Lung (tissue), 12 donors: ENCODE measurements around the gene RABGGTA. TPM values are rescaled to one million over a fixed set of nuclear protein-coding genes. Genes with fewer than 3 reads are reported as not detected.
A peak's percentile ranks its signal among the peaks of the same experiment; 100 is the strongest.

Experiments used
- ATAC-seq: fragments of 200-7000 bp; cut with Tn5 transposase; one replicate; pipeline ENCODE4 v1.9.1; 2020; ENCODE audit warnings: moderate number of reproducible peaks; ENCODE audit not compliant: insufficient read depth, low FRiP score
- DNase-seq, 3 donors: peaks; one replicate each; pipeline ENCODE4 v3.0.0-alpha.2; 2013 to 2017
- H3K27ac ChIP-seq, 2 donors: one replicate each; pipeline ENCODE4 v1.5.1; 2013; ENCODE audit warnings: mild to moderate bottlenecking in 2 of 2, moderate library complexity in 2 of 2, control low read depth in 1 of 2, inconsistent platforms in 1 of 2, low read depth in 1 of 2, low read length in 1 of 2
- H3K27me3 ChIP-seq, 3 donors: one replicate each; pipeline ENCODE4 v1.5.1; 2013; ENCODE audit warnings: low read length in 2 of 3; ENCODE audit not compliant: control insufficient read depth in 3 of 3, insufficient read depth in 3 of 3
- H3K36me3 ChIP-seq, 4 donors: one replicate each; pipeline ENCODE4 v1.5.1; 2013; ENCODE audit warnings: low read length in 4 of 4, mild to moderate bottlenecking in 1 of 4, moderate library complexity in 1 of 4; ENCODE audit not compliant: control insufficient read depth in 4 of 4, insufficient read depth in 4 of 4
- H3K4me1 ChIP-seq, 5 donors: one replicate each; pipeline ENCODE4 v1.5.1; 2013; ENCODE audit warnings: low read length in 5 of 5, mild to moderate bottlenecking in 2 of 5, moderate library complexity in 1 of 5; ENCODE audit not compliant: control insufficient read depth in 5 of 5, insufficient read depth in 5 of 5
- H3K4me3 ChIP-seq: one replicate; pipeline ENCODE4 v1.5.1; 2013; ENCODE audit warnings: mild to moderate bottlenecking, control low read depth, moderate library complexity
- H3K9ac ChIP-seq, 2 donors: one replicate each; pipeline ENCODE4 v1.5.1; 2013; ENCODE audit warnings: low read length in 2 of 2, control low read depth in 1 of 2; ENCODE audit not compliant: insufficient read depth in 1 of 2
- H3K9me3 ChIP-seq, 4 donors: one replicate each; pipeline ENCODE4 v1.5.1; 2013; ENCODE audit warnings: low read length in 3 of 4, mild to moderate bottlenecking in 1 of 4, moderate library complexity in 1 of 4; ENCODE audit not compliant: control insufficient read depth in 4 of 4, insufficient read depth in 3 of 4
- CTCF ChIP-seq: IDR thresholded peaks from 2 replicates; pipeline ENCODE4 v1.5.1; 2012; ENCODE audit warnings: mild to moderate bottlenecking; ENCODE audit errors: control extremely low read depth, extremely low read depth
- WGBS, 2 donors: extraction: QIAGEN DNeasy Blood & Tissue Kit; methylation state at CpG; one replicate each; pipeline ENCODE4 v1.1.7; 2013; 5-methylcytosine and 5-hydroxymethylcytosine counted together
- polyA plus RNA-seq, 2 donors: library from polyadenylated mRNA; stranded (reverse); fragments of 200-250 nt; gene quantifications; one replicate each; pipeline ENCODE4 v1.2.1, GENCODE V29; 2013
- total RNA-seq, 2 donors: library from RNA; depleted of rRNA in 1 of 2; stranded (reverse); fragments of >200 nt in 1 of 2; gene quantifications; one replicate each; pipeline ENCODE4 v1.2.1, GENCODE V29; 2014 to 2021
- donor health status: control.
- donor health status: control.
- donor health status: Bipolar disorder and iron deficiency.
- donor health status: healthy.
- donor health status: DM: yes; HTN: yes; CAD: no.

RABGGTA gene
- total and polyA plus RNA-seq, 4 donors = 19.7 to 55.8 (median 42.9) TPM

DNA sequence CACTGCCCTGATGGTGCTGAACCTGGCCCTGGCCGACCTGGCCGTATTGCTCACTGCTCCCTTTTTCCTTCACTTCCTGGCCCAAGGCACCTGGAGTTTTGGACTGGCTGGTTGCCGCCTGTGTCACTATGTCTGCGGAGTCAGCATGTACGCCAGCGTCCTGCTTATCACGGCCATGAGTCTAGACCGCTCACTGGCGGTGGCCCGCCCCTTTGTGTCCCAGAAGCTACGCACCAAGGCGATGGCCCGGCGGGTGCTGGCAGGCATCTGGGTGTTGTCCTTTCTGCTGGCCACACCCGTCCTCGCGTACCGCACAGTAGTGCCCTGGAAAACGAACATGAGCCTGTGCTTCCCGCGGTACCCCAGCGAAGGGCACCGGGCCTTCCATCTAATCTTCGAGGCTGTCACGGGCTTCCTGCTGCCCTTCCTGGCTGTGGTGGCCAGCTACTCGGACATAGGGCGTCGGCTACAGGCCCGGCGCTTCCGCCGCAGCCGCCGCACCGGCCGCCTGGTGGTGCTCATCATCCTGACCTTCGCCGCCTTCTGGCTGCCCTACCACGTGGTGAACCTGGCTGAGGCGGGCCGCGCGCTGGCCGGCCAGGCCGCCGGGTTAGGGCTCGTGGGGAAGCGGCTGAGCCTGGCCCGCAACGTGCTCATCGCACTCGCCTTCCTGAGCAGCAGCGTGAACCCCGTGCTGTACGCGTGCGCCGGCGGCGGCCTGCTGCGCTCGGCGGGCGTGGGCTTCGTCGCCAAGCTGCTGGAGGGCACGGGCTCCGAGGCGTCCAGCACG lies 44.6 kb upstream of the RABGGTA start:
- no peaks in the 10 kb centered on the region for H3K9me3 ChIP-seq
- H3K27ac ChIP-seq = peak overlapping the region in 1 of 2 donors; percentile 70
- WGBS, 2 donors = 47 to 72% methylated on average over 69 to 70 of the region's 70 CpGs
- no peak for TF ChIP-seq CTCF
- H3K36me3 ChIP-seq = no peaks in the 10 kb centered on the region
- H3K4me3 ChIP-seq = no peak overlapping the region
- no peak overlapping the region for H3K9ac ChIP-seq
- peak in 2 of 3 donors; percentile 45 to 46 for DNase-seq
- ATAC-seq = peak; percentile 16
- peaks cover 0 to 36% (median 23%) of the 10 kb centered on the region in 3 donors for H3K27me3 ChIP-seq
- H3K4me1 ChIP-seq = peaks cover 0 to 41% (median 7%) of the 10 kb centered on the region in 5 donors

- DNase-seq (no peak), ATAC-seq (no peak)
- Histone ChIP-seq H3K9me3 (no peaks in the 10 kb centered on the region), H3K27ac (peak overlapping the region in 1 of 2 donors; percentile 70), H3K4me3 (no peak overlapping the region), H3K9ac (no peak overlapping the region), H3K4me1 (peaks cover 2 to 45% (median 8%) of the 10 kb centered on the region in 5 donors), H3K36me3 (no peaks in the 10 kb centered on the region), H3K27me3 (peaks cover 0 to 36% (median 23%) of the 10 kb centered on the region in 3 donors)
- WGBS, 2 donors = 63 to 73% methylated on average over 10 of the region's 10 CpGs
- TF ChIP-seq CTCF = no peak
These were observed 43.9 kb upstream of the RABGGTA start for GRCh38 chr14:24315243-24315806.

- WGBS, 2 donors = 55 to 61% methylated on average over 5 of the region's 5 CpGs
- DNase-seq = no peak
These were observed 43.2 kb upstream of the RABGGTA start for GRCh38 chr14:24314377-24315193.

More at GRCh38 chr14:24314377-24315193, 43.2 kb upstream of the RABGGTA start:
- H3K4me3 ChIP-seq = no peak overlapping the region
- no peak for ATAC-seq
- H3K27ac ChIP-seq = peak overlapping the region; percentile 11 to 70
- H3K9me3 ChIP-seq = no peaks in the 10 kb centered on the region
- no peak overlapping the region for H3K9ac ChIP-seq
- TF ChIP-seq CTCF = no peak
- H3K36me3 ChIP-seq = no peaks in the 10 kb centered on the region
- H3K27me3 ChIP-seq = peaks cover 0 to 32% (median 23%) of the 10 kb centered on the region in 3 donors
- peaks cover 9 to 52% (median 11%) of the 10 kb centered on the region in 5 donors for H3K4me1 ChIP-seq
